Mesothelial cell of epicardium (in vitro differentiated cells): Measurements from ENCODE around the gene CROCC. TPM values are rescaled to one million over a fixed set of nuclear protein-coding genes. Genes with fewer than 3 reads are reported as not detected.
A peak's percentile ranks its signal among the peaks of the same experiment; 100 is the strongest.
"Not testable (repeated sequence)": the region's sequence is repeated elsewhere in the genome, so short reads cannot be mapped to it uniquely, and the experiment has no call there.

ENCODE experiments used
- DNase-seq, 2 experiments: peaks; one replicate each; pipeline ENCODE4 v3.0.0; 2021; ENCODE audit warnings: low spot score in 2 of 2; ENCODE audit not compliant: unreplicated experiment in 2 of 2
- H3K27ac Mint-ChIP-seq: 2 replicates; pipeline ENCODE4 v1.8.0; 2021; ENCODE audit warnings: mixed read lengths
- H3K27me3 Mint-ChIP-seq: 2 replicates; pipeline ENCODE4 v1.8.0; 2021; ENCODE audit warnings: low read depth, mixed read lengths
- H3K36me3 Mint-ChIP-seq: 2 replicates; pipeline ENCODE4 v1.8.0; 2021; ENCODE audit warnings: mixed read lengths
- H3K4me1 Mint-ChIP-seq: 2 replicates; pipeline ENCODE4 v1.8.0; 2021; ENCODE audit warnings: mixed read lengths
- H3K4me3 Mint-ChIP-seq: 2 replicates; pipeline ENCODE4 v1.8.0; 2021; ENCODE audit warnings: mild to moderate bottlenecking, moderate library complexity, mixed read lengths
- H3K9me3 Mint-ChIP-seq: 2 replicates; pipeline ENCODE4 v1.8.0; 2021; ENCODE audit warnings: mixed read lengths
- CTCF ChIP-seq: fragments of 200-600 bp; sonication (generic); IDR thresholded peaks from one replicate; pipeline ENCODE4 v1.5.0; 2021; ENCODE audit warnings: antibody characterized with exemption; ENCODE audit not compliant: unreplicated experiment
- total RNA-seq: library from RNA; stranded (reverse); gene quantifications from 3 replicates; pipeline ENCODE4 v1.2.1, GENCODE V29; 2021

The CROCC gene
- total RNA-seq, 1 donor from 2014 or later, result 86.4 TPM

GRCh38 chr1:16961297-16962133 lies 39.8 kb downstream of the CROCC start:
- TF ChIP-seq CTCF, result no peak
- DNase-seq, result no peak
- Mint-ChIP-seq H3K4me1 (peaks cover 24% of the 10 kb centered on the region), H3K27ac (peak overlapping the region; percentile 73), H3K9me3 (no peaks in the 10 kb centered on the region), H3K4me3 (peak overlapping the region; percentile 65), H3K36me3 (peaks cover 10% of the 10 kb centered on the region), H3K27me3 (no peaks in the 10 kb centered on the region)

DNA sequence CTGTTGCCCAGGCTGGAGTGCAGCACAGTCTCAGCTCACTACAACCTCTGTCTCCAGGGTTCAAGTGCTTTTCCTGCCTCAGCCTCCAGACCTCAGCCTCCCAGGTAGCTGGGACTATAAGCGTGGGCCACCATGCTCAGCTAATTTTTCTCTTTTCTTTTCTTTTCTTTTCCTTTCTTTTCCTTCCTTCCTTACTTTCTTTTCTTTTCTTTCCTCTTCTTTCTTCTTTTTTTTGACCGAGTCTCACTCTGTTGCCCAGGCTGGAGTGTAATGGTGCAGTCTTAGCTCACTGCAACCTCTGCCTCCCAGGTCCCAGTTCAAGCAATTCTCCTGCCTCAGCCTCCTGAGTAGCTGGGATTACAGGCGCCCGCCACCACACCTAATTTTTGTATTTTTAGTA lies 42.4 kb downstream of the CROCC start:
- H3K4me1 Mint-ChIP-seq, result peaks cover 32% of the 10 kb centered on the region
- not testable (repeated sequence) for H3K4me3 Mint-ChIP-seq, H3K27ac Mint-ChIP-seq, H3K9me3 Mint-ChIP-seq, DNase-seq, H3K27me3 Mint-ChIP-seq
- H3K36me3 Mint-ChIP-seq, result peaks cover 12% of the 10 kb centered on the region

DNA sequence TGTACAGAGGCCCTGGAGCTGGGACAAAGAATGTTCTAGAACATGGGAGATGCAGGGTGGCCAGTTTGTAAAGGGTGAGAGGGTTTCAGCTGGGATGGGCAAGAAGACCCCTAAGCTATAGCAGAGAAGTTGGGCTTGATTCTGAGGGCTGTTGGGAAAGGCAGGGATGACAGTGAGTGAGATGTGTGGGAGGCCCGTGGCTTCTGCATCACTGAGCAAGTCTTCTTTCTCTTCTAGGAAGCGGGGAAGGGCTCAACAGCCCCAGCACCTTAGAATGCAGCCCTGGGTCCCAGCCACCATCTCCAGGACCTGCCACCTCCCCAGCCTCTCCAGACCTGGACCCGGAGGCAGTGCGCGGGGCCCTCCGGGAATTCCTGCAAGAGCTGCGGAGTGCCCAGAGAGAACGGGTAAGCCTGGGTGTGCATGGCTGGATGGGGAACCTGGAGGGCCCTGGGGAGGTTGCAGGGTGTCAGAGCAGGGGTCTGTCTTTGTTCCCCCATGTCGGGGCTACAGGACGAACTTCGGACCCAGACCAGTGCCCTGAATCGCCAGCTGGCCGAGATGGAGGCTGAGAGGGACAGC lies 43.8 kb downstream of the CROCC start:
- Mint-ChIP-seq H3K4me1 (peaks cover 27% of the 10 kb centered on the region), H3K9me3 (no peaks in the 10 kb centered on the region), H3K36me3 (peaks cover 12% of the 10 kb centered on the region), H3K27me3 (no peaks in the 10 kb centered on the region), H3K27ac (peak overlapping the region; percentile 45), H3K4me3 (no peak overlapping the region)
- TF ChIP-seq CTCF, result no peak
- no peak for DNase-seq

- no peaks in the 10 kb centered on the region for H3K9me3 Mint-ChIP-seq
- peak overlapping the region; percentile 90 for H3K27ac Mint-ChIP-seq
- H3K4me1 Mint-ChIP-seq, result peaks cover 25% of the 10 kb centered on the region
- no peak for TF ChIP-seq CTCF
- no peak for DNase-seq
- H3K4me3 Mint-ChIP-seq, result no peak overlapping the region
- no peaks in the 10 kb centered on the region for H3K27me3 Mint-ChIP-seq
- H3K36me3 Mint-ChIP-seq, result peaks cover 12% of the 10 kb centered on the region
Observed at GRCh38 chr1:16966282-16966681, 44.6 kb downstream of the CROCC start.

- DNase-seq, result peak in 1 of 2 experiments; percentile 62
- Mint-ChIP-seq H3K27me3 (no peaks in the 10 kb centered on the region), H3K9me3 (no peaks in the 10 kb centered on the region), H3K4me1 (peaks cover 19% of the 10 kb centered on the region), H3K27ac (peak overlapping the region; percentile 90), H3K36me3 (peaks cover 12% of the 10 kb centered on the region), H3K4me3 (no peak overlapping the region)
- no peak for TF ChIP-seq CTCF
Observed at GRCh38 chr1:16967095-16967575, 45.4 kb downstream of the CROCC start.

DNA sequence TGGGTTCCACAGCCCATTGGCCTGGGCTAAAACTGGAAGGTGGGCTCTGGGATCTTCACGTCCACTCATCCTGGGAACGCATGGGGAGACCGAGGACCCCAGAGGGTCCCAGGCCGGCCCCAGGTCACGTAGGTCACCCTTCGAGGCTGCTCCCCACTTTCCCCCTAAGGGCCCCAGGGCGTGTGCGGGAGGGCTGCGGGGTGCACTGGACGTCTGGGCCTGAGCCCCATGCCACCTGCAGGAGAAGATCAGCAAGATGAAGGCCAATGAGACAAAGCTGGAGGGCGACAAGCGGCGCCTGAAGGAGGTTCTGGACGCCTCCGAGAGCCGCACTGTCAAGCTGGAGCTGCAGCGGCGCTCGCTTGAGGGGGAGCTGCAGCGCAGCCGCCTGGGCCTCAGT lies 46.2 kb downstream of the CROCC start:
- no peak for TF ChIP-seq CTCF
- H3K27ac Mint-ChIP-seq, result no peak overlapping the region
- H3K9me3 Mint-ChIP-seq, result no peaks in the 10 kb centered on the region
- H3K36me3 Mint-ChIP-seq, result peaks cover 15% of the 10 kb centered on the region
- H3K4me3 Mint-ChIP-seq, result no peak overlapping the region
- no peak for DNase-seq
- peaks cover 25% of the 10 kb centered on the region for H3K4me1 Mint-ChIP-seq
- no peaks in the 10 kb centered on the region for H3K27me3 Mint-ChIP-seq
